Panc1 (cell line): ENCODE data around the gene SEMA7A. TPM values are rescaled to one million over a fixed set of nuclear protein-coding genes. Genes with fewer than 3 reads are reported as not detected.
"Not testable (repeated sequence)": the region's sequence is repeated elsewhere in the genome, so short reads cannot be mapped to it uniquely, and the experiment has no call there.

Experiments used
- ATAC-seq: fragments of 200-7000 bp; cut with Tn5 transposase; 2 replicates; pipeline ENCODE4 v1.9.1; 2020; ENCODE audit warnings: mild to moderate bottlenecking, moderate library complexity
- BruUV-seq: library from RNA; stranded (reverse); fragments of 400-500 nt; replicated peaks from 2 replicates; lab custom pipeline; 2021; lab: Mats Ljungman, UMichigan
- CTCF ChIA-PET: fragments of 300-600 bp; sonication (Branson Sonifier 250); formaldehyde crosslinking; loops from one replicate; lab custom pipeline; 2022; ENCODE audit warnings: antibody characterized with exemption; lab: Charles Lee
- POLR2A ChIA-PET: fragments of 300-600 bp; sonication (Branson Sonifier 250); formaldehyde crosslinking; loops from one replicate; lab custom pipeline; 2022; ENCODE audit warnings: antibody characterized with exemption; lab: Charles Lee
- DNase-seq: peaks from one replicate; pipeline ENCODE4 v3.0.0-alpha.2; 2010; ENCODE audit warnings: low read depth, low spot score
- H3K27ac ChIP-seq: 2 replicates; pipeline ENCODE4 v1.5.1; 2011; ENCODE audit warnings: mild to moderate bottlenecking, low read length, inconsistent platforms
- H3K27me3 ChIP-seq: fragments of 200-500 bp; sonication (Bioruptor generic); 2 replicates; pipeline ENCODE4 v1.6.0; 2014; ENCODE audit warnings: low read length, inconsistent platforms; ENCODE audit not compliant: control insufficient read depth, insufficient read depth
- H3K36me3 ChIP-seq: fragments of 200-500 bp; sonication (Bioruptor generic); 2 replicates; pipeline ENCODE4 v1.5.1; 2014; ENCODE audit warnings: inconsistent platforms, mild to moderate bottlenecking, low read length, moderate library complexity; ENCODE audit not compliant: control insufficient read depth, insufficient read depth
- H3K4me1 ChIP-seq: 2 replicates; pipeline ENCODE4 v1.5.1; 2011; ENCODE audit warnings: inconsistent platforms, mild to moderate bottlenecking, low read length, moderate library complexity; ENCODE audit not compliant: control insufficient read depth, insufficient read depth
- H3K4me3 ChIP-seq, 2 experiments: 2 replicates each; pipeline ENCODE4 v1.5.1; 2011 to 2012; ENCODE audit warnings: low read depth in 2 of 2, low read length in 2 of 2, mild to moderate bottlenecking in 2 of 2, inconsistent platforms in 1 of 2, moderate library complexity in 1 of 2
- H3K9me3 ChIP-seq: fragments of 200-500 bp; sonication (Bioruptor generic); 2 replicates; pipeline ENCODE4 v1.5.1; 2014; ENCODE audit warnings: low read depth, mild to moderate bottlenecking, inconsistent platforms, low read length, moderate library complexity; ENCODE audit not compliant: control insufficient read depth, insufficient read depth
- CTCF ChIP-seq: fragments of 450-650 bp; IDR thresholded peaks from 2 replicates; pipeline ENCODE4 v1.5.1; 2017; ENCODE audit warnings: mild to moderate bottlenecking
- POLR2AphosphoS5 ChIP-seq: IDR thresholded peaks from 2 replicates; pipeline ENCODE4 v1.6.1; 2012; ENCODE audit warnings: mild to moderate bottlenecking, low read depth, low read length, moderate library complexity
- SIN3A ChIP-seq: IDR thresholded peaks from 2 replicates; pipeline ENCODE4 v1.6.1; 2012; ENCODE audit warnings: low read depth, mild to moderate bottlenecking, low read length, moderate library complexity, borderline replicate concordance; ENCODE audit not compliant: insufficient read depth
- TCF7L2 ChIP-seq: IDR thresholded peaks from 2 replicates; pipeline ENCODE4 v1.6.1; 2011; ENCODE audit warnings: mild to moderate bottlenecking, low read depth, low read length, inconsistent platforms
- in situ Hi-C: cut with HindIII; loops from 2 replicates; pipeline ENCODE4 v1.10.0; 2016; ENCODE audit warnings: low sequenced_read_pairs, low pct_unique_long_range_greater_than_20kb
- intact Hi-C: fragments of 100-400 bp; cut with micrococcal nuclease; formaldehyde crosslinking; loops from one replicate; pipeline ENCODE4 v1.10.0; 2022; ENCODE audit not compliant: unreplicated experiment
- microRNA-seq: library from miRNA; unstranded; fragments of <30 nt; microRNA quantifications from one replicate; pipeline ENCODE4 v1.1.0, GENCODE V29; 2020; ENCODE audit not compliant: unreplicated experiment
- total RNA-seq: library from RNA; stranded (reverse); gene quantifications from one replicate; pipeline ENCODE4 v1.2.1, GENCODE V29; 2021; ENCODE audit not compliant: unreplicated experiment
- TF ChIP-seq, protein P1 (sequence below), 2 experiments: IDR thresholded peaks; 2 replicates each; pipeline ENCODE4 v1.6.1; 2011 to 2012; ENCODE audit warnings: low read depth in 2 of 2, control low read depth in 1 of 2, low read length in 1 of 2, mild to moderate bottlenecking in 1 of 2, moderate library complexity in 1 of 2; ENCODE audit not compliant: insufficient read depth in 1 of 2

SEMA7A gene
- total RNA-seq, 1 experiment from 2014 or later = 11.2 TPM

DNA sequence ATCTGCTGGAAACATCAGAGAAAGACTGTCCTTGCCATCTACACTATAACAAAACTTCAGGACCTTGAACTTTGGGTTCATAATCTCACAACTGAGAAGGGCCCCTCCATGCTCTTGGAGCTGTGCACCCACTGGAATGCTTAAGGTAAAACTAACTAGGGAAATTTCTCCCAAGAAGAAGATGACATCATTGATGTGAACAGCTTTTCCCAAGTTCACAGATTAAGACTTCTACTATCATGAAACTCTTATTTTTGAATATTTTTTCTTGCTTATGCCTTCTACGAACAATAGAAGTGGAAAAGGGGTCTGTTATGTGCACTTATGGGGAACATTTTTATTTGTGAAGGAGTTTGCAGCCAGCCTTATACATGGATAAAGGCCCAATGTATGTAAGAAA lies 71.3 kb downstream of the SEMA7A start:
- Histone ChIP-seq H3K36me3 (no peaks in the 10 kb centered on the region), H3K27ac (no peak overlapping the region), H3K9me3 (no peaks in the 10 kb centered on the region), H3K4me1 (peaks cover 3% of the 10 kb centered on the region; the same call in 1 of the 2 replicates), H3K27me3 (no peaks in the 10 kb centered on the region), H3K4me3 (no peak overlapping the region)
- ChIA-PET CTCF (interaction anchor here (0.5 kb wide), 1 partner anchor 397 kb away, joined by 3 read pairs; no protein-coding TSS in a partner anchor), POLR2A (no interaction called here)
- DNase-seq = no peak
- no TSS peak for BruUV-seq
- ATAC-seq = no peak
- intact Hi-C loops (no loop called here), in situ Hi-C loops (no loop called here)
- TF ChIP-seq, protein P1, sequence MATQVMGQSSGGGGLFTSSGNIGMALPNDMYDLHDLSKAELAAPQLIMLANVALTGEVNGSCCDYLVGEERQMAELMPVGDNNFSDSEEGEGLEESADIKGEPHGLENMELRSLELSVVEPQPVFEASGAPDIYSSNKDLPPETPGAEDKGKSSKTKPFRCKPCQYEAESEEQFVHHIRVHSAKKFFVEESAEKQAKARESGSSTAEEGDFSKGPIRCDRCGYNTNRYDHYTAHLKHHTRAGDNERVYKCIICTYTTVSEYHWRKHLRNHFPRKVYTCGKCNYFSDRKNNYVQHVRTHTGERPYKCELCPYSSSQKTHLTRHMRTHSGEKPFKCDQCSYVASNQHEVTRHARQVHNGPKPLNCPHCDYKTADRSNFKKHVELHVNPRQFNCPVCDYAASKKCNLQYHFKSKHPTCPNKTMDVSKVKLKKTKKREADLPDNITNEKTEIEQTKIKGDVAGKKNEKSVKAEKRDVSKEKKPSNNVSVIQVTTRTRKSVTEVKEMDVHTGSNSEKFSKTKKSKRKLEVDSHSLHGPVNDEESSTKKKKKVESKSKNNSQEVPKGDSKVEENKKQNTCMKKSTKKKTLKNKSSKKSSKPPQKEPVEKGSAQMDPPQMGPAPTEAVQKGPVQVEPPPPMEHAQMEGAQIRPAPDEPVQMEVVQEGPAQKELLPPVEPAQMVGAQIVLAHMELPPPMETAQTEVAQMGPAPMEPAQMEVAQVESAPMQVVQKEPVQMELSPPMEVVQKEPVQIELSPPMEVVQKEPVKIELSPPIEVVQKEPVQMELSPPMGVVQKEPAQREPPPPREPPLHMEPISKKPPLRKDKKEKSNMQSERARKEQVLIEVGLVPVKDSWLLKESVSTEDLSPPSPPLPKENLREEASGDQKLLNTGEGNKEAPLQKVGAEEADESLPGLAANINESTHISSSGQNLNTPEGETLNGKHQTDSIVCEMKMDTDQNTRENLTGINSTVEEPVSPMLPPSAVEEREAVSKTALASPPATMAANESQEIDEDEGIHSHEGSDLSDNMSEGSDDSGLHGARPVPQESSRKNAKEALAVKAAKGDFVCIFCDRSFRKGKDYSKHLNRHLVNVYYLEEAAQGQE (IDR thresholded peaks at IDR 0.05; ENCODE audit: insufficient read depth in 1 of 2, low read depth in 2 of 2, low read length in 1 of 2) = no peak
- TF ChIP-seq TCF7L2 = no peak
- TF ChIP-seq CTCF = no peak
- TF ChIP-seq SIN3A = no peak
- no peak for TF ChIP-seq POLR2AphosphoS5

DNA sequence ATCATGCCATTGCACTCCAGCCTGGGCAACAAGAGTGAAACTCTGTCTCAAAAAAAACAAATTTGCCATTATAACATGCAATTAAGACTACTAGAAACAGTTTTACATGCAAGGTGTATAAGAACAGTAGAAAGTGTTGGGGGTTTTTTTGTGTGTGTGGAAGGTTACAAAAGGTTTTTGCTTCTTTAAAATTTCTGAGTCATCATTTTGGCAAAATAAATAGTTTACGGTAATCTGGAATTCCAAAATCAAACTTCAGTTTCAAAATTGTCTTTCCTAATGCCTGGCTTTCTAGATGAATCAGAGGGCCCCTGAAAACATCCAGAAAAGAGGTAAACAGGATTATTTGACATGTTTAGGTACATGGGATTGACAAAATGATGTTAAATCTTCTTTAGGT lies 72.9 kb downstream of the SEMA7A start:
- H3K4me1 ChIP-seq, H3K36me3 ChIP-seq, intact Hi-C loops, H3K9me3 ChIP-seq, H3K4me3 ChIP-seq, POLR2A ChIA-PET, H3K27me3 ChIP-seq, ATAC-seq, H3K27ac ChIP-seq, DNase-seq, in situ Hi-C loops, BruUV-seq, CTCF ChIA-PET: not testable (repeated sequence)

DNA sequence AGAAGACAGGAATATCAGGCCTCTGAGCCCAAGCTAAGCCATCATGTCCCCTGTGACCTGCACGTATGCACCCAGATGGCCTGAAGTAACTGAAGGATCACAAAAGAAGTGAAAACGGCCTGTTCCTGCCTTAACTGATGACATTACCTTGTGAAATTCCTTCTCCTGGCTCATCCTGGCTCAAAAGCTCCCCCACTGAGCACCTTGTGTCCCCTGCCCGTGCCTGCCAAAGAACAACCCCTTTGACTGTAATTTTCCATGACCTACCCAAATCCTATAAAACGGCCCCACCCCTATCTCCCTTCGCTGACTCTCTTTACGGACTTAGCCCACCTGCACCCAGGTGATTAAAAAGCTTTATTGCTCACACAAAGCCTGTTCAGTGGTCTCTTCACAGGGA lies 74.4 kb downstream of the SEMA7A start:
- H3K36me3 ChIP-seq, intact Hi-C loops, DNase-seq, POLR2A ChIA-PET, BruUV-seq, ATAC-seq, H3K9me3 ChIP-seq, in situ Hi-C loops, CTCF ChIA-PET, H3K27me3 ChIP-seq, H3K4me3 ChIP-seq, H3K4me1 ChIP-seq, H3K27ac ChIP-seq: not testable (repeated sequence)

Small RNA genes lying within 50 kb of the gene (microRNA-seq; reads per million reads assigned to microRNA genes)
- not detected for gene MIR6881

Other genes starting within 250 kb of the SEMA7A start
- 1.1 TPM for gene STRA6, start 231.2 kb downstream of the SEMA7A start, total RNA-seq
- not detected for gene CCDC33, start 197.6 kb downstream of the SEMA7A start, total RNA-seq
- 0.57 TPM for gene CYP11A1, start 66.3 kb downstream of the SEMA7A start, total RNA-seq
- 68.5 TPM for gene UBL7, start 27.2 kb upstream of the SEMA7A start, total RNA-seq
- 12.7 TPM for gene ARID3B, start 107.3 kb upstream of the SEMA7A start, total RNA-seq
- 69.8 TPM for gene CLK3, start 181.9 kb upstream of the SEMA7A start, total RNA-seq